GM18519 (cell line): ENCODE results near the gene ATPAF1.

Experiments used
- ATAC-seq: cut with Tn5 transposase; IDR thresholded peaks from one replicate; pipeline ENCODE4 v1.9.1; 2021; ENCODE audit warnings: mild to moderate bottlenecking, moderate library complexity; ENCODE audit not compliant: unreplicated experiment, low FRiP score

Gene ATPAF1

GRCh38 chr1:46596036-46596435 lies 72.1 kb downstream of the ATPAF1 start:
- no peak for ATAC-seq

GRCh38 chr1:46595127-46595526 lies 73.0 kb downstream of the ATPAF1 start:
- ATAC-seq = no peak

- ATAC-seq = no peak
Observed at GRCh38 chr1:46594063-46594462, 74.1 kb downstream of the ATPAF1 start.

GRCh38 chr1:46592823-46593222 lies 75.3 kb downstream of the ATPAF1 start:
- ATAC-seq = no peak

DNA sequence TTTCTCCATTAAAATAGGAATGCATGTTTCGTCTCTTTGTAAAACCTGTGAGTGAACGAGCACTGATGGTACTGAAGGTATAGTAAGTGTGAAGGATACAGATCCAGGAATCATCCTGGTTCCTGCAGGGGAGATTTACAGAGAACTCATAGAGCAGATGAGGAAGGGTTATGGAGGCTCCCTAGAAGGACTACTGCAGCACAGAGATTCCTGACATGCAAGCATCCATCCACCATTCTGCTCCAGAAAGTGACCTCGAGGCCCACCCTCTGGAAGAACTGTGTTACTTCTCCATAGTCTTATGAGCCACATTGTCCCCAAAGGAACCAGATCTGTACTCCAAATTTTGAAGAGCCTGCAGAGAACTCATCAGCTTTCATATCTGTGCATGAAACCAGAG lies 78.6 kb downstream of the ATPAF1 start:
- ATAC-seq = no peak

- no peak for ATAC-seq
Observed at GRCh38 chr1:46587069-46587468, 81.1 kb downstream of the ATPAF1 start.

DNA sequence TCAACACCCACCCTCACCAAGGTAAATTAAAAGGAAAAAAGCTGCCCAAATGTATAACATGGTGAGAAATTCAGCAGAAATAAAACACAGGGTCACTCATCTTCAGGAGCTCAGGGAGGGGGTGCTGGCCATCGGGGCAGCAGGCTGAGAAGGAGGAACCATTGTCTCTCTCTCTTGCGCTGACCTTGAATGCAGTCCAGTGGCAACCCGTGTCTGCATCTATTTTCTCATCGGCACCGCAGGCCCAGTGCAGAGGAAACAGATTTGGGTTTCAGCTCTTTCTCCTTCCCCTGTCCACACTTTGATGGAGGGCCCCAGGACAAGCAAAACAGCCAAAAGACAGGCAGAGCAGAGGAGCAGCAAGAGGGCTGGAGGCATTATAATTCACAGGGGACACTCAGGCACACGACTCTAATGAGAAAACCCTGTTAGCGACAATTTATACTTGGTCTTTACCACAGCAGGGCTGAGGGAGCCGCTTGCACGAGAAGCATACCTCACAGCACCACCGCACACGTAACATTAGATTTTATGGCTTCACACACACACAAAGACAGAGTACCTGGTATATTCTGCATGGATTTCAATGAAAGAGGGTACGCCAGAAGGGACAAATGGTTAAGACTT lies 82.7 kb downstream of the ATPAF1 start:
- no peak for ATAC-seq

GRCh38 chr1:46583494-46583893 lies 84.7 kb downstream of the ATPAF1 start:
- no peak for ATAC-seq

DNA sequence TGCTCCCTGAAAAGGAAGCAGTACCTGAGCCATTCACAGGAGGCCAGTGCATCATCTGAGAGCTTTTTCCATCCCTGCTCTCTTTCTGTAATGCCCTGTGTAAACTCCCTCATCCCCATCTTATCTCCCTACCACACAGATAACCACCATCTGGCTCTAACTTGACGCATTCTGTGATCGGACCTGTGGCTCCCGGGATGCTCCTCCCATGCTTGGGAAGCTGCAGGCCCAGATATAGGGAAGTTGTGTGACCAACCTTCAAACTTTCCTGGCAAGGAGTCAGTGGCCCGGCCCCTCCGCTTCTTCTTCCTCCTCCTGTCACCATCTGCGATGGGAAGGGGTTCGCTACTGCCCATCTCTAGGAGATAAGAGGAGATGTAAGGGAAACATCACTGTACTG lies 85.2 kb downstream of the ATPAF1 start:
- ATAC-seq = no peak
